GM23248 (cell line): Measurements from ENCODE around the gene SHD. TPM values are rescaled to one million over a fixed set of nuclear protein-coding genes. Genes with fewer than 3 reads are reported as not detected.
"Not testable (repeated sequence)": the region's sequence is repeated elsewhere in the genome, so short reads cannot be mapped to it uniquely, and the experiment has no call there.

Experiments used
- DNase-seq: peaks from one replicate; pipeline ENCODE4 v3.0.0-alpha.2; 2015
- H2AFZ ChIP-seq: fragments of 200-600 bp; sonication (generic); 2 replicates; pipeline ENCODE4 v1.6.1; 2016; ENCODE audit warnings: antibody characterized with exemption
- H3F3A ChIP-seq: fragments of 200-600 bp; sonication (generic); 2 replicates; pipeline ENCODE4 v1.6.1; 2016; ENCODE audit warnings: mild to moderate bottlenecking, antibody characterized with exemption, mixed run types; ENCODE audit not compliant: insufficient read depth
- H3K27ac ChIP-seq: fragments of 200-600 bp; sonication (generic); 2 replicates; pipeline ENCODE4 v1.5.1; 2016; ENCODE audit warnings: mild to moderate bottlenecking
- H3K27me3 ChIP-seq: fragments of 200-600 bp; sonication (generic); replicated peaks from 2 replicates; pipeline ENCODE4 v1.6.1; 2016; ENCODE audit warnings: mild to moderate bottlenecking; ENCODE audit not compliant: insufficient read depth
- H3K36me3 ChIP-seq: fragments of 200-600 bp; sonication (generic); 2 replicates; pipeline ENCODE4 v1.6.1; 2016; ENCODE audit warnings: low read depth, mild to moderate bottlenecking
- H3K4me1 ChIP-seq: fragments of 200-600 bp; sonication (generic); 2 replicates; pipeline ENCODE4 v1.6.1; 2016; ENCODE audit warnings: mild to moderate bottlenecking; ENCODE audit not compliant: insufficient read depth
- H3K4me2 ChIP-seq: fragments of 200-600 bp; sonication (generic); one replicate; pipeline ENCODE4 v1.6.1; 2016; ENCODE audit warnings: mild to moderate bottlenecking; ENCODE audit not compliant: unreplicated experiment
- H3K4me3 ChIP-seq: fragments of 200-600 bp; sonication (generic); 2 replicates; pipeline ENCODE4 v1.5.1; 2016; ENCODE audit warnings: mild to moderate bottlenecking
- H3K79me2 ChIP-seq: fragments of 200-600 bp; sonication (generic); 2 replicates; pipeline ENCODE4 v1.6.1; 2016; ENCODE audit warnings: mild to moderate bottlenecking; ENCODE audit not compliant: insufficient read depth
- H3K9ac ChIP-seq: fragments of 200-600 bp; sonication (generic); 2 replicates; pipeline ENCODE4 v1.6.1; 2016; ENCODE audit warnings: mild to moderate bottlenecking
- H3K9me2 ChIP-seq: fragments of 200-600 bp; sonication (generic); 2 replicates; pipeline ENCODE4 v1.6.1; 2016; ENCODE audit warnings: mixed run types, mild to moderate bottlenecking, moderate library complexity; ENCODE audit not compliant: insufficient read depth
- H3K9me3 ChIP-seq: fragments of 200-600 bp; sonication (generic); one replicate; pipeline ENCODE4 v1.6.1; 2017; ENCODE audit warnings: low read depth
- H4K20me1 ChIP-seq: fragments of 200-600 bp; sonication (generic); 2 replicates; pipeline ENCODE4 v1.6.0; 2016; ENCODE audit not compliant: insufficient read depth
- EZH2 ChIP-seq: fragments of 200-600 bp; sonication (generic); IDR thresholded peaks from 2 replicates; pipeline ENCODE4 v1.6.1; 2018; ENCODE audit warnings: antibody characterized with exemption, mild to moderate bottlenecking; ENCODE audit not compliant: insufficient read depth, poor library complexity, severe bottlenecking
- EZH2phosphoT487 ChIP-seq: fragments of 200-600 bp; sonication (generic); IDR thresholded peaks from 2 replicates; pipeline ENCODE4 v1.6.1; 2018; ENCODE audit warnings: antibody characterized with exemption, moderate library complexity, mild to moderate bottlenecking, low read depth; ENCODE audit not compliant: insufficient read depth
- WGBS, 2 experiments: methylation state at CpG; one replicate each; pipeline ENCODE4 v1.1.6; 2015 to 2017; ENCODE audit warnings: low lambda C conversion rate in 2 of 2, low coverage in 1 of 2; ENCODE audit errors: missing lambda C conversion rate in 2 of 2; 5-methylcytosine and 5-hydroxymethylcytosine counted together
- in situ Hi-C: fragments of 300-500 bp; cut with MboI; formaldehyde crosslinking; loops from 2 replicates; pipeline ENCODE4 v1.15.0; 2020
- polyA plus RNA-seq: library from polyadenylated mRNA; unstranded; fragments of >200 nt; fragmentation: Nextera tagmentation; extraction: Ambion mirVana; gene quantifications from 2 replicates; pipeline ENCODE4 v1.2.1, GENCODE V29; 2016
- total RNA-seq: library from RNA; depleted of rRNA; stranded (reverse); fragments of >200 nt; shearing (Covaris generic); gene quantifications from 2 replicates; pipeline ENCODE4 v1.2.3, GENCODE V29; 2014

Gene SHD
- total and polyA plus RNA-seq, 2 experiments from 2014 or later, result not detected

DNA sequence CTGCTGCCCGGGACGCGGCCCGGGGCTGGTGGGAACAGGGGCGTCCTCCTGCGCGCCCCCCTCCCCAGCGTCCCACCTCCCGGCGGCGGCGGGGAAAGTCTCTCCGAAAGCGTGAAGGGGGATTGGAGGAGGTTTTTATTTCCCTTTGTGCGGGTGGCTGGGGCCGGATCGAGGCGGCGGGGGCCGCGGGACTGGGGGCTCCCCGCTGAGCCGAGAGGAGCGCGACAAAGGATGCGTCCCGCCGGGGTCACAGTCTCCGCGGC, 132 bp downstream of the SHD start:
- Histone ChIP-seq H3K27me3 (peaks cover 36% of the 10 kb centered on the region), H2AFZ (no peak overlapping the region), H4K20me1 (no peaks in the 10 kb centered on the region), H3K4me2 (no peak overlapping the region), H3K9me2 (no peaks in the 10 kb centered on the region), H3K9me3 (no peaks in the 10 kb centered on the region), H3K4me3 (no peak overlapping the region), H3K27ac (no peak overlapping the region), H3K9ac (no peak overlapping the region), H3K79me2 (no peaks in the 10 kb centered on the region), H3K4me1 (no peaks in the 10 kb centered on the region), H3K36me3 (no peaks in the 10 kb centered on the region), H3F3A (no peaks in the 10 kb centered on the region)
- 1 to 10% methylated on average over 2 to 30 of the region's 30 CpGs for WGBS, 2 experiments
- no peak for TF ChIP-seq EZH2phosphoT487
- no peak for TF ChIP-seq EZH2
- in situ Hi-C loops, result no loop called here
- DNase-seq, result no peak

DNA sequence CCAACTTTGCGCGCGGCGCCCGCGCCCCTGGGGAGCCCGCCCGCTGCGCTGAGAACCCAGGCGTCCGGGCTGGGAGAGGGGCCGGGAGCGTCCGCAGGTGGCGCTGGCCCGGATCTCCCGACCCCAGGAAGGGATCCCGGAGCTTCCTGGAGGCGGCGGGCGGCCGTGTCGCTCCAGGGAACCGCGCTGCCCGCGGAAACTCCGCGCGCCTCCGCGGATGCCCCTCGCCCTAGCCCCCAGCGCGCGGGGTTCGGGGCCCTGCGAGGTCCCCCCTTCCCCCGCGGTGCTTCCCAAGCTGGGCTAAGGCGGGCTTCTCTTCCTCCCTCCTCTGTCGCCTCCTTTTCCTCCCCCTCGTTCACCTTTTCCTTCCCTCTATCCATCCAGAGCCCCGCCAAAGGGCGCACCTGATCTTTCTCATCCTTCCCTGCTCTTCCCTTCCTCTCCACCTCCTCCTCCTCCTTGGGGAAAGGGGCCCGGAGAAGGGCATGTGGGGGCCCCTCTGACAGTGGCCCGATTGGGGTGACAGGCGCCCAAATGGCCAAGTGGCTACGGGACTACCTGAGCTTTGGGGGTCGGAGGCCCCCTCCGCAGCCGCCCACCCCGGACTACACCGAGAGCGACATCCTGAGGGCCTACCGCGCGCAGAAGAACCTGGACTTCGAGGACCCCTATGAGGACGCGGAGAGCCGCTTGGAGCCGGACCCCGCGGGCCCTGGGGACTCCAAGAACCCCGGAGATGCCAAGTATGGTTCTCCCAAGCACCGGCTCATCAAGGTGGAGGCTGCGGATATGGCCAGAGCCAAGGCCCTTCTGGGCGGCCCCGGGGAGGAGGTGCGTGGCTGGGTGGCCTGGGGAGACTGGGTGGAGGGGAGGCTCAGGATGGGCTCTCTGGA, 710 bp downstream of the SHD start:
- in situ Hi-C loops, result no loop called here
- Histone ChIP-seq H4K20me1 (no peaks in the 10 kb centered on the region), H3K27me3 (peaks cover 41% of the 10 kb centered on the region), H3K79me2 (no peaks in the 10 kb centered on the region), H3K4me1 (no peaks in the 10 kb centered on the region), H3K9me2 (no peaks in the 10 kb centered on the region), H3K27ac (no peak overlapping the region), H3K4me2 (no peak overlapping the region), H3K9ac (no peak overlapping the region), H3K36me3 (no peaks in the 10 kb centered on the region), H3F3A (no peaks in the 10 kb centered on the region), H3K4me3 (no peak overlapping the region), H3K9me3 (no peaks in the 10 kb centered on the region), H2AFZ (no peak overlapping the region)
- WGBS, 2 experiments, result 3 to 4% methylated on average over 50 to 52 of the region's 71 CpGs
- DNase-seq, result no peak
- peak; percentile 72 for TF ChIP-seq EZH2
- no peak for TF ChIP-seq EZH2phosphoT487

DNA sequence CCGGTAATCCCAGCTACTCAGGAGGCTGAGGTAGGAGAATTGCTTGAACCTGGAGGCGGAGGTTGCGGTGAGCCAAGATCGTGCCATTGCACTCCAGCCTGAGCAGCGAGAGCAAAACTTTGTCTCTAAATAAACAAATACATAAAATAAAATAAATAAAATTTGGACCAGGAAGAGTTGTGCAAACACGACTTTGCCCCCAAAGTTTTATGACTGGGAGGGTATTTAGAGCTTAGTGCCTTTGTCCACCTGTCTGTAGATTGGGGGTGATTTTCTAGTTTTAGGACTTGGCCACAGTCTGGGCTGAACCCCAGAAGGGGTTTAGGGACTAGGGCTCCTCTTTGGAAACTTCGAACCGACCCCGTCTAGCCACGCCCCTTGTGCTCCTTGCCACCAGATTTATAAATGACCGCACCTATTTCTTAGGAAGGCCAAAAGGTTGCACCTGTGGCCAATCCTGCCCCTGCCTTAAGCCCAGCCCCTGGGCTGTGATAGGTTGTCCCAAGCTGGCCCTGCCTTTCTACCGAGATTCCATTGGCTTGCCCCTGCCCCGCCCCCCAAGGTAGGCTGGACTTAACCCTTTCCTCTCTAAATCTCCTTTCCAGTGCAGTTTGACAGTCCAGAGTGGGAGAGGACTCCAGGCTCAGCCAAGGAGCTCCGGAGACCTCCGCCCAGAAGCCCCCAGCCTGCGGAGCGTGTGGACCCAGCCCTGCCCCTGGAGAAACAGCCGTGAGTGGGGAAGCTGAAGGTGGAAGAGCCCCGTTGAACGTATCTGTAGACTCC, 5.3 kb downstream of the SHD start:
- Histone ChIP-seq H3K79me2 (no peaks in the 10 kb centered on the region), H3K9me2 (no peaks in the 10 kb centered on the region), H3K9ac (no peak overlapping the region), H3K4me3 (no peak overlapping the region), H3K27ac (no peak overlapping the region), H3K27me3 (peaks cover 38% of the 10 kb centered on the region), H3K4me1 (no peaks in the 10 kb centered on the region), H2AFZ (no peak overlapping the region), H4K20me1 (no peaks in the 10 kb centered on the region), H3K9me3 (no peaks in the 10 kb centered on the region), H3K4me2 (no peak overlapping the region), H3F3A (no peaks in the 10 kb centered on the region), H3K36me3 (no peaks in the 10 kb centered on the region)
- WGBS, 2 experiments, result 34 to 35% methylated on average over 20 of the region's 20 CpGs
- no peak for TF ChIP-seq EZH2phosphoT487
- no peak for TF ChIP-seq EZH2
- DNase-seq, result peak; percentile 27
- in situ Hi-C loops, result no loop called here

GRCh38 chr19:4284974-4285373, 5.9 kb downstream of the SHD start:
- H4K20me1 ChIP-seq, result no peaks in the 10 kb centered on the region
- in situ Hi-C loops, result no loop called here
- H3K4me3 ChIP-seq, result no peak overlapping the region

DNA sequence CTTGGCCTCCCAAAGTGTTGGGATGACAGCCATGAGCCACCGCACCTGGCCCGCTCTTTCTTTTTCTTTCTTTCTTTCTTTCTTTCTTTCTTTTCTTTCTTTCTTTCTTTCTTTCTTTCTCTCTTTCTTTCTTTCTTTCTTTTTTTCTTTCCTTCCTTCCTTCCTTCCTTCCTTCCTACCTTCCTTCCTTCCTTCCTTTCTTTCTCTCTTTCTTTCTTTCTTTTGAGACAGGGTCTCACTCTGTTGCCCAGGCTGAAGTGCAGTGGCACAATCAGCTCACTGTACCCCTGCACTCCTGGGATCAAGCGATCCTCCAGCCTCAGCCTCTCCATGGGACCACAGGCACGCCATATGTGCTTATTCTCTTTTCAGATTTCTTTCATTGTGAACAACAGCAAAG, 7.1 kb downstream of the SHD start:
- H3K4me3 ChIP-seq, H3F3A ChIP-seq, H3K4me2 ChIP-seq, in situ Hi-C loops, H3K9me3 ChIP-seq, H3K36me3 ChIP-seq, H4K20me1 ChIP-seq, H3K4me1 ChIP-seq, H2AFZ ChIP-seq, H3K27ac ChIP-seq, H3K79me2 ChIP-seq, H3K9me2 ChIP-seq, H3K9ac ChIP-seq, DNase-seq: not testable (repeated sequence)
- H3K27me3 ChIP-seq, result peaks cover 23% of the 10 kb centered on the region
- 84% methylated on average over 4 of the region's 4 CpGs for WGBS, 2 experiments

More at GRCh38 chr19:4284974-4285373, 5.9 kb downstream of the SHD start:
- TF ChIP-seq EZH2phosphoT487 (no peak), EZH2 (no peak)
- Histone ChIP-seq H3K36me3 (no peaks in the 10 kb centered on the region), H3K4me1 (no peaks in the 10 kb centered on the region), H3K27ac (no peak overlapping the region), H3K79me2 (no peaks in the 10 kb centered on the region), H3F3A (no peaks in the 10 kb centered on the region), H3K9me3 (no peaks in the 10 kb centered on the region), H2AFZ (no peak overlapping the region), H3K9ac (no peak overlapping the region), H3K27me3 (peaks cover 35% of the 10 kb centered on the region), H3K4me2 (no peak overlapping the region), H3K9me2 (no peaks in the 10 kb centered on the region)
- no peak for DNase-seq
- WGBS, 2 experiments, result 25 to 27% methylated on average over 6 of the region's 6 CpGs
